AG09319 (cell line): ENCODE measurements around the gene ZNHIT6.

Experiments used
- DNase-seq: peaks from one replicate; pipeline ENCODE4 v3.0.0-alpha.2; 2010; ENCODE audit warnings: low read depth; ENCODE audit errors: extremely low read depth
- TF ChIP-seq, protein P1 (sequence below): IDR thresholded peaks from 2 replicates; pipeline ENCODE4 v1.5.1; 2011; ENCODE audit warnings: low read depth, mild to moderate bottlenecking, inconsistent platforms, low read length, moderate library complexity

The ZNHIT6 gene

DNA sequence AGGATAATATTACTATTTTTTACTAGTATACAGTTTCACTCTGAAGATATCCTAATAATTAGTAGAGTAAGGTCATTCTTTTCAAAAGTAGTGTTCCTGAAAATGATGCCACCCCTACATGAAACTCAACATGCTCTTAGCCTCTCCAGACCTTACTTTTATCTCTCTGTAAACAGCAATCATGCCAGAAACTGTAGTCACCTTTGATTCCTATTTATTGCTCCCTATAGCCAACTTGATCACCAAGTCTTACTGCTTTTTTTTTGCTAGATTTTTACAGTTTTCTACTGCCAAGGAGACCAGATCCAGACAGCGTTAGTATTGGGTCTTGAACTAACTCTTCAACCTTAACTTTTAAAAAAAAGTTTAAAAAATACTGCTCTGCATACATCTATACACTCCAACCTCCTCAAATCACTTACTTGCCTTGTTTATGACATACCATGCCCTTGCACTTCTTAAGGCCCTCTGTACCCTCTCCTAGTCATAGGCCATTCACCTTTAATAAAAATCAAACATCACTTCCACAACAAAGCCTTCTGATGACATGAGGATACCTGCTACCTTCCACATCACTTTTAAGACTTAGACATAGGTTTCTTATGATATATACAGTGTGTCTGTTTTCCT, 36.1 kb downstream of the ZNHIT6 start:
- TF ChIP-seq, protein P1, sequence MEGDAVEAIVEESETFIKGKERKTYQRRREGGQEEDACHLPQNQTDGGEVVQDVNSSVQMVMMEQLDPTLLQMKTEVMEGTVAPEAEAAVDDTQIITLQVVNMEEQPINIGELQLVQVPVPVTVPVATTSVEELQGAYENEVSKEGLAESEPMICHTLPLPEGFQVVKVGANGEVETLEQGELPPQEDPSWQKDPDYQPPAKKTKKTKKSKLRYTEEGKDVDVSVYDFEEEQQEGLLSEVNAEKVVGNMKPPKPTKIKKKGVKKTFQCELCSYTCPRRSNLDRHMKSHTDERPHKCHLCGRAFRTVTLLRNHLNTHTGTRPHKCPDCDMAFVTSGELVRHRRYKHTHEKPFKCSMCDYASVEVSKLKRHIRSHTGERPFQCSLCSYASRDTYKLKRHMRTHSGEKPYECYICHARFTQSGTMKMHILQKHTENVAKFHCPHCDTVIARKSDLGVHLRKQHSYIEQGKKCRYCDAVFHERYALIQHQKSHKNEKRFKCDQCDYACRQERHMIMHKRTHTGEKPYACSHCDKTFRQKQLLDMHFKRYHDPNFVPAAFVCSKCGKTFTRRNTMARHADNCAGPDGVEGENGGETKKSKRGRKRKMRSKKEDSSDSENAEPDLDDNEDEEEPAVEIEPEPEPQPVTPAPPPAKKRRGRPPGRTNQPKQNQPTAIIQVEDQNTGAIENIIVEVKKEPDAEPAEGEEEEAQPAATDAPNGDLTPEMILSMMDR, result no peak
- no peak for DNase-seq

DNA sequence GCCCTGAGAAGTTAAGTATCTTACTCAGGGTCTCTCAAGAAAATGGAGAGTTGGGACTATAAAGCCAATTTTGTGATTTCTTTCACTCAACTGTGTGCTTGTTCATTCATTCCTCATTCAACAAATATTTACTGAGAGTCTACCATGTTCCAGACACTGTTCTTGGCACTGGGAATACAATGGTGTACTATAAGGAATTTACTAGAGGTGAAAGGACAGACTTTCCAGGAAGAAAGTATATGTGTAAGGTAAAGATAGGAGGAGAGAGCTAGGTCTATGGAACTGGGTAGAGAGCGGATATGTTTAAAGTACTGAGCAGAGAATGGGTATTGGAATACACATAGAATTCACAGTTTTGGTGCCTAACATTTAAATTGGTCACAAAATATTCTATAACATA, 42.3 kb downstream of the ZNHIT6 start:
- no peak for DNase-seq
- TF ChIP-seq, protein P1, result no peak

DNA sequence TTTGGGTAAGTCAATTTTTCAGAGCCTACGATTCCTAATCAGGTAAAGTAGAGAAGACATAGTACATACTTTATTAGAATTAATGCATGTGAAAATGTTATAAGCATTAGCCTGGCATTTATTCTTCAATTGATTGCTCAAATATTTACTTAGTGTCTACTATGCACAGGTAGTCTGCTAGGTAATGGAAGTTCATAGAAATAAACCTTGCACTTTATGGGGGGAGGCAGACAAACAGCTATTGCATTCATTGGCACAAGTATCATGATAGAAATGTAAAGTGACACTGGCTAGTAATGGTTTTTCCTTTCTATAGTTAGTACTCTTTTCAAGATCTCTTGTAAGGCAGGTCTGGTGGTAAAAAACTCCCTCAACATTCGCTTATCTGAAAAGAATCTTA, 44.9 kb downstream of the ZNHIT6 start:
- TF ChIP-seq, protein P1, result no peak
- DNase-seq, result no peak

DNA sequence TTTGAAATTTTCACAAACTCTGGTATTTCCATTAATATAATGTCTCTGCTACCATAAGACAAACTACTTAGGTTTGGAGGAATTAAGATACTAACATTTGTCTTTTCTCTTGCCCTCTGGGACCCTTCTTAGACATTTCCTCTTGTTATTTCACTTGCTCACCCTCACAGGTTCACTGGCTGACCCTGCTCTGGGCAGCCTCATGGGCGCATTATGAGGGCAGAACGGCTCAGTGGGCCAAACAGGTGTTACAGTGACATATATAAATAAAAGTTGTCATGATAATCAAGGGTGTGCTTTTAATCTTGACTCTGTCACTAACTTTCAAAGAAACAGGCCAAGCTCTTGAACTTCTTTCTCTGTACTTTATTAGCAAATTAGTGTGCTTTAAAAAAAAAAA, 46.5 kb downstream of the ZNHIT6 start:
- TF ChIP-seq, protein P1, result no peak
- DNase-seq, result no peak

DNA sequence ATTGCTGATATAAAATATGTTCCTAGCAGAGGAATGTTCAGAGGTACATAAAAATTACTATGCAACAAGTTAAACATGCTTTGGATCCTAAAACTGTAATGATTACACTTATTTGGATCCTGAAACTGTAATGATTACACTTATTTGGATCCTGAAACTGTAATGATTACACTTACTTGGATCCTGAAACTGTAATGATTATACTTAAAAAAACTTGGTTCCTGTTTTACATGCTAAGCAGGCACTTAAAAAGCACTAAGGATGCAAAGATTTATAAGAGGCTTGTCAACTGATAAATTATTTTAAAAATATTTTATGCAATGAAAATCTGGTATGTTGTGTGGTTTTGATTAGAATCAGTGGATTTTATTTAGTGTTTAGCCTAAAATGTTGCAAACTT, 47.7 kb downstream of the ZNHIT6 start:
- TF ChIP-seq, protein P1, result no peak
- no peak for DNase-seq

DNA sequence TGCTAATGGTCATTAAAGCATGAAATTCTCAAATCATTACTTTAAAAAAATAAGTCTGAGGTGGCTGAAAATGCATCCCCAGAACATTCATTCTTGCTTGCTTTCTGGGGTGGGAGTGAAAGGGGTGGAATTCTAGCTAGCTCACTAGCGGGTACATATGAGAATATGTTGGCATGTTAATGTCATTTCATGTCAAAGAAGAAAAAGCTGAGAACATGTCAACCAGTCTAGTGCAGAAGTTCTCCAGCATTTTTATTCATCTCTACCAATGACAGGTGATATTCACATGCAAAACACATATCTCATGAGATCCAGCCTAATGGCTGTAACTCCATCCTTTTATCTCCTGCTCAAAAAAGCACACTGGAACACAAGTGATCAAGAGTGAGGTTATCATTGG, 49.1 kb downstream of the ZNHIT6 start:
- TF ChIP-seq, protein P1, result no peak
- no peak for DNase-seq

DNA sequence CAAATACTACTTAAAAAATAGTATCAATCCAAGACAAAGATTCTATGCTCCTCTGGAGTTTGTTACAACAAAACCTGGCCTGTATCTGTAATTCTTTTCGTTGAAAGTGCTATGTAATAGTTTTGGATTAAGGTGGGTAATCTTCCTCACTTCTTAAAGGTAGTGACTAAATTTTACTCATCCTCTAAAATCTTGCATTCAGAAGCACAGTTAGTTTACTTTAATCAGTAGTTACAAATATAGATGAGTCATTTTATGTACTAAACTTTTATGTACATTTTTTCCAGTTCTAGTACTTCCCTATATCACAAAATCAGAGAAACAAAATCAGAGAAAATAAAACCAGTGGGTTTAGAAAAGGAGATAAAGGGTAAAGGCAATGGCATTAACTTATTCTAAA, 51.3 kb downstream of the ZNHIT6 start:
- no peak for DNase-seq
- TF ChIP-seq, protein P1, result no peak
